HCT116 (cell line): ENCODE results near the gene ZNF605. TPM values are rescaled to one million over a fixed set of nuclear protein-coding genes. Genes with fewer than 3 reads are reported as not detected.

Source experiments
- ATAC-seq: fragments of 200-7000 bp; cut with Tn5 transposase; 2 replicates; pipeline ENCODE4 v1.9.1; 2020; ENCODE audit warnings: mild to moderate bottlenecking, moderate library complexity
- BruUV-seq: library from RNA; stranded (reverse); fragments of 400-500 nt; replicated peaks from 2 replicates; lab custom pipeline; 2021; lab: Mats Ljungman, UMichigan
- CTCF ChIA-PET: fragments of 300-600 bp; sonication (Branson Sonifier 250); formaldehyde crosslinking; loops from one replicate; lab custom pipeline; 2021; ENCODE audit warnings: antibody characterized with exemption; lab: Charles Lee
- POLR2A ChIA-PET: fragments of 300-600, 350-600 bp; sonication (Branson Sonifier 250); formaldehyde crosslinking; loops from one replicate; lab custom pipeline; 2021; ENCODE audit warnings: antibody characterized with exemption; lab: Charles Lee
- RAD21 ChIA-PET, 2 experiments: fragments of 300-600 bp; sonication (Branson Sonifier 250); formaldehyde crosslinking; loops; one replicate each; lab custom pipeline; 2023; ENCODE audit warnings: low total read pairs in 2 of 2; ENCODE audit not compliant: uncharacterized antibody in 2 of 2, unreplicated experiment in 2 of 2, low non-redundant PET in 1 of 2; lab: Charles Lee
- DNase-seq: peaks from one replicate; pipeline ENCODE4 v3.0.0-alpha.2; 2010; ENCODE audit warnings: low read depth, low spot score
- H2AFZ ChIP-seq: fragments of 200-600 bp; shearing (Covaris generic), sonication (generic); 2 replicates; pipeline ENCODE4 v1.6.1; 2017; ENCODE audit warnings: low read depth, mixed run types, mixed read lengths, antibody characterized with exemption, low read length; ENCODE audit not compliant: poor library complexity, severe bottlenecking
- H3K27ac ChIP-seq: 2 replicates; pipeline ENCODE4 v1.5.1; 2012; ENCODE audit warnings: low read depth, low read length
- H3K27me3 ChIP-seq: fragments of 200-600 bp; sonication (generic); 2 replicates; pipeline ENCODE4 v1.6.1; 2016; ENCODE audit warnings: mixed run types, low read length, mixed read lengths; ENCODE audit not compliant: insufficient read depth
- H3K36me3 ChIP-seq, 2 experiments: fragments of 200-500 bp in 1 of 2; fragments of 200-600 bp in 1 of 2; sonication (Bioruptor generic) in 1 of 2; sonication (generic) in 1 of 2; 2 replicates each; pipeline versions ENCODE4 v1.5.1 to v1.6.1; 2014 to 2016; ENCODE audit warnings: low read length in 2 of 2, inconsistent platforms in 1 of 2, mixed read lengths in 1 of 2, mixed run types in 1 of 2; ENCODE audit not compliant: insufficient read depth in 2 of 2, control insufficient read depth in 1 of 2
- H3K4me1 ChIP-seq, 2 experiments: fragments of 200-600 bp in 1 of 2; sonication (generic) in 1 of 2; 2 replicates each; pipeline versions ENCODE4 v1.5.1 to v1.6.1; 2012 to 2017; ENCODE audit warnings: low read length in 2 of 2, inconsistent platforms in 1 of 2, mild to moderate bottlenecking in 1 of 2, mixed read lengths in 1 of 2, mixed run types in 1 of 2, moderate library complexity in 1 of 2; ENCODE audit not compliant: insufficient read depth in 2 of 2, control insufficient read depth in 1 of 2
- H3K4me2 ChIP-seq: fragments of 200-600 bp; sonication (generic); 2 replicates; pipeline ENCODE4 v1.6.1; 2017; ENCODE audit warnings: mixed run types, low read length, mixed read lengths
- H3K4me3 ChIP-seq, 2 experiments: fragments of 200-600 bp in 1 of 2; sonication (generic) in 1 of 2; replicated peaks in 1 of 2; 2 replicates each; pipeline ENCODE4 v1.5.1; 2011 to 2016; ENCODE audit warnings: low read length in 2 of 2, control low read depth in 1 of 2, low read depth in 1 of 2, mild to moderate bottlenecking in 1 of 2, mixed read lengths in 1 of 2, mixed run types in 1 of 2
- H3K79me2 ChIP-seq: fragments of 200-600 bp; sonication (generic); 2 replicates; pipeline ENCODE4 v1.6.1; 2017; ENCODE audit warnings: mild to moderate bottlenecking, mixed run types, low read length, moderate library complexity, mixed read lengths; ENCODE audit not compliant: insufficient read depth
- H3K9ac ChIP-seq: fragments of 200-600 bp; sonication (generic); 2 replicates; pipeline ENCODE4 v1.6.1; 2016; ENCODE audit warnings: low read length, mixed read lengths
- H3K9me2 ChIP-seq: fragments of 200-600 bp; sonication (generic), shearing (Covaris generic); 2 replicates; pipeline ENCODE4 v1.6.1; 2017; ENCODE audit warnings: mixed run types, mild to moderate bottlenecking, moderate library complexity; ENCODE audit not compliant: insufficient read depth
- H3K9me3 ChIP-seq, 2 experiments: fragments of 200-500 bp in 1 of 2; fragments of 200-600 bp in 1 of 2; sonication (Bioruptor generic) in 1 of 2; sonication (generic) in 1 of 2; 2 replicates each; pipeline ENCODE4 v1.6.1; 2014 to 2017; ENCODE audit warnings: low read length in 2 of 2, mixed read lengths in 2 of 2, inconsistent platforms in 1 of 2, low read depth in 1 of 2, mild to moderate bottlenecking in 1 of 2, mixed run types in 1 of 2, moderate library complexity in 1 of 2; ENCODE audit not compliant: control insufficient read depth in 1 of 2, insufficient read depth in 1 of 2
- H4K20me1 ChIP-seq: fragments of 200-600 bp; sonication (generic), shearing (Covaris generic); 2 replicates; pipeline ENCODE4 v1.6.1; 2017; ENCODE audit warnings: mixed run types, mild to moderate bottlenecking, moderate library complexity; ENCODE audit not compliant: insufficient read depth
- CBX3 ChIP-seq: IDR thresholded peaks from 2 replicates; pipeline ENCODE4 v1.6.1; 2012; ENCODE audit warnings: low read depth
- EGR1 ChIP-seq: IDR thresholded peaks from 2 replicates; pipeline ENCODE4 v1.6.1; 2012; ENCODE audit warnings: low read depth
- FOSL1 ChIP-seq: IDR thresholded peaks from 2 replicates; pipeline ENCODE4 v1.6.1; 2012; ENCODE audit warnings: low read depth
- JUND ChIP-seq: IDR thresholded peaks from 2 replicates; pipeline ENCODE4 v1.6.1; 2012
- POLR2AphosphoS5 ChIP-seq: IDR thresholded peaks from 2 replicates; pipeline ENCODE4 v1.6.1; 2011; ENCODE audit warnings: mild to moderate bottlenecking, low read depth, low read length, moderate library complexity
- intact Hi-C: fragments of 100-400 bp; cut with micrococcal nuclease; formaldehyde crosslinking; loops from 2 replicates; pipeline ENCODE4 v1.10.0; 2022
- total RNA-seq: library from RNA; stranded (reverse); gene quantifications from one replicate; pipeline ENCODE4 v1.2.1, GENCODE V29; 2021; ENCODE audit not compliant: unreplicated experiment
- TF ChIP-seq, protein P1 (sequence below): IDR thresholded peaks from 2 replicates; pipeline ENCODE4 v1.6.1; 2012; ENCODE audit warnings: low read depth

Gene ZNF605
- total RNA-seq, 1 experiment from 2014 or later, result 0.02 TPM

DNA sequence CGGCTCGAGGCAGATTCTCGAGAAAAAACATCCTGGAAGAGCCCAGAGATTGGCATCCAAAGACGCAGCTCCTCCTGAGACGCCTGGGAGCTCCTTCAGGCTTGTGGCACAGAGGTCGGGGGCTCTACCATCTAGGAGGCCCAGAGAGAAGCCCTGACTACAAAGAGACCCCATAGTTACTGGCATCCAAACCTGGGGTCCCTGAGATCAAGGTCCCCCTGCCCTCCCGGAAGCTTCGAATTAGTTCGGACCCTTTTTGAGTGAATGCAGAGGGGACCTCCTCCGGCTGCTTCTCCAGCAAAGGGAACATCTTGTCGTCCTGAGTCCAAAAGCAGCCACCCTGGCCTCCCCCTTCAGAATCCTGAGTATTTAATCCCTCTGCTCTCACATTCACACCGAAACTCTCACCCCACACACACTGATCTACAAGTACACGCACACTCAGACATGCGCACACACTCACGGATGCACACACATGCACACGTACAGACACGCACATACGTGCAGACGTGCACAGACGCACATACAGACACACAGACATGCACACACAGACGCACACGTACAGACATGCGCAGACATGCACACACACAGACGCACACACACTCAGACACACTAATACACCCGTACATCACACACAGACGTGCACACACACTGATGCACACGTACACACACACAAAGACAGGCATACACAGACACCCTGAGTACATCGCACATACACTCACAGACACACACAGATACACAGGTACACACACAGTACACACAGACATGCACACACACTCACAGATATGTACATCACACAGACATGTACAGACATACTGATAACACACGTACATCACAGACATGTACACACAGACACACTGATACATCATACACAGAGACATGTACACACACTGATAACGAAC, 5.9 kb downstream of the ZNF605 start:
- H3K4me2 ChIP-seq, result no peak overlapping the region
- H3K9me2 ChIP-seq, result no peaks in the 10 kb centered on the region
- H3K79me2 ChIP-seq, result no peaks in the 10 kb centered on the region
- no peaks in the 10 kb centered on the region for H4K20me1 ChIP-seq
- ChIA-PET POLR2A (no interaction called here), RAD21 (no interaction called here)
- H2AFZ ChIP-seq, result no peak overlapping the region
- ATAC-seq, result no peak
- no peak overlapping the region for H3K9ac ChIP-seq
- peaks cover 12 to 20% of the 10 kb centered on the region in 2 experiments; a peak in 2 of 4 replicates for H3K9me3 ChIP-seq
- TF ChIP-seq POLR2AphosphoS5, result no peak
- no peak for TF ChIP-seq FOSL1
- TF ChIP-seq CBX3, result no peak
- TF ChIP-seq, protein P1, sequence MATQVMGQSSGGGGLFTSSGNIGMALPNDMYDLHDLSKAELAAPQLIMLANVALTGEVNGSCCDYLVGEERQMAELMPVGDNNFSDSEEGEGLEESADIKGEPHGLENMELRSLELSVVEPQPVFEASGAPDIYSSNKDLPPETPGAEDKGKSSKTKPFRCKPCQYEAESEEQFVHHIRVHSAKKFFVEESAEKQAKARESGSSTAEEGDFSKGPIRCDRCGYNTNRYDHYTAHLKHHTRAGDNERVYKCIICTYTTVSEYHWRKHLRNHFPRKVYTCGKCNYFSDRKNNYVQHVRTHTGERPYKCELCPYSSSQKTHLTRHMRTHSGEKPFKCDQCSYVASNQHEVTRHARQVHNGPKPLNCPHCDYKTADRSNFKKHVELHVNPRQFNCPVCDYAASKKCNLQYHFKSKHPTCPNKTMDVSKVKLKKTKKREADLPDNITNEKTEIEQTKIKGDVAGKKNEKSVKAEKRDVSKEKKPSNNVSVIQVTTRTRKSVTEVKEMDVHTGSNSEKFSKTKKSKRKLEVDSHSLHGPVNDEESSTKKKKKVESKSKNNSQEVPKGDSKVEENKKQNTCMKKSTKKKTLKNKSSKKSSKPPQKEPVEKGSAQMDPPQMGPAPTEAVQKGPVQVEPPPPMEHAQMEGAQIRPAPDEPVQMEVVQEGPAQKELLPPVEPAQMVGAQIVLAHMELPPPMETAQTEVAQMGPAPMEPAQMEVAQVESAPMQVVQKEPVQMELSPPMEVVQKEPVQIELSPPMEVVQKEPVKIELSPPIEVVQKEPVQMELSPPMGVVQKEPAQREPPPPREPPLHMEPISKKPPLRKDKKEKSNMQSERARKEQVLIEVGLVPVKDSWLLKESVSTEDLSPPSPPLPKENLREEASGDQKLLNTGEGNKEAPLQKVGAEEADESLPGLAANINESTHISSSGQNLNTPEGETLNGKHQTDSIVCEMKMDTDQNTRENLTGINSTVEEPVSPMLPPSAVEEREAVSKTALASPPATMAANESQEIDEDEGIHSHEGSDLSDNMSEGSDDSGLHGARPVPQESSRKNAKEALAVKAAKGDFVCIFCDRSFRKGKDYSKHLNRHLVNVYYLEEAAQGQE, result no peak
- TF ChIP-seq JUND, result no peak
- TF ChIP-seq EGR1, result no peak
- TF ChIP-seq, all 23 proteins: peak for 0
- no TSS peak for BruUV-seq
- no peak overlapping the region for H3K4me3 ChIP-seq
- DNase-seq, result no peak
- intact Hi-C loops, result no loop called here
- H3K27ac ChIP-seq, result no peak overlapping the region
- H3K27me3 ChIP-seq, result no peaks in the 10 kb centered on the region
- H3K36me3 ChIP-seq, result no peaks in the 10 kb centered on the region
- CTCF ChIA-PET, result no interaction called here
- H3K4me1 ChIP-seq, result no peaks in the 10 kb centered on the region
